Natural killer cell (primary cell): ENCODE data around the gene MRFAP1L1. TPM values are rescaled to one million over a fixed set of nuclear protein-coding genes. Genes with fewer than 3 reads are reported as not detected.
A peak's percentile ranks its signal among the peaks of the same experiment; 100 is the strongest.

Source experiments
- ATAC-seq, 3 donors: fragments of 150-1000 bp in 2 of 3; fragments of 200-7000 bp in 1 of 3; cut with Tn5 transposase; 1 replicate in 1 of 3; 2 replicates in 2 of 3; pipeline ENCODE4 v1.10.0; 2021; ENCODE audit warnings: mild to moderate bottlenecking in 2 of 3, moderate library complexity in 2 of 3
- DNase-seq, 2 donors: peaks; one replicate each; pipeline versions ENCODE4 v3.0.0 to v3.0.0-alpha.2; 2013 to 2021; ENCODE audit warnings: mixed read lengths in 1 of 2
- H3K27ac ChIP-seq: one replicate; pipeline ENCODE4 v1.5.1; 2013; ENCODE audit warnings: mild to moderate bottlenecking, low read length
- H3K27me3 ChIP-seq: one replicate; pipeline ENCODE4 v1.6.1; 2013; ENCODE audit warnings: low read length; ENCODE audit not compliant: control insufficient read depth, insufficient read depth
- H3K36me3 ChIP-seq: one replicate; pipeline ENCODE4 v1.6.1; 2013; ENCODE audit warnings: low read length; ENCODE audit not compliant: control insufficient read depth, insufficient read depth
- H3K4me1 ChIP-seq: one replicate; pipeline ENCODE4 v1.6.1; 2013; ENCODE audit warnings: low read length; ENCODE audit not compliant: control insufficient read depth, insufficient read depth
- H3K4me3 ChIP-seq: one replicate; pipeline ENCODE4 v1.5.1; 2013; ENCODE audit warnings: low read length
- H3K9me3 ChIP-seq: one replicate; pipeline ENCODE4 v1.6.1; 2013; ENCODE audit warnings: low read length; ENCODE audit not compliant: control insufficient read depth, insufficient read depth
- H3K27ac Mint-ChIP-seq, 2 donors: one replicate each; pipeline ENCODE4 v1.8.0; 2022; ENCODE audit warnings: mild to moderate bottlenecking in 2 of 2, mixed read lengths in 2 of 2, moderate library complexity in 1 of 2
- H3K27me3 Mint-ChIP-seq, 2 donors: one replicate each; pipeline ENCODE4 v1.8.0; 2022; ENCODE audit warnings: low read depth in 2 of 2, mixed read lengths in 2 of 2
- H3K36me3 Mint-ChIP-seq: one replicate; pipeline ENCODE4 v1.8.0; 2022; ENCODE audit warnings: mixed read lengths
- H3K4me1 Mint-ChIP-seq, 2 donors: one replicate each; pipeline ENCODE4 v1.8.0; 2022; ENCODE audit warnings: mixed read lengths in 2 of 2
- H3K4me3 Mint-ChIP-seq: one replicate; pipeline ENCODE4 v1.8.0; 2022; ENCODE audit warnings: mild to moderate bottlenecking, moderate library complexity, mixed read lengths
- H3K9me3 Mint-ChIP-seq, 2 donors: one replicate each; pipeline ENCODE4 v1.8.0; 2022; ENCODE audit warnings: mixed read lengths in 2 of 2
- CTCF ChIP-seq: fragments of 200-600 bp; IDR thresholded peaks from one replicate; pipeline ENCODE4 v1.8.0; 2022; ENCODE audit warnings: antibody characterized with exemption
- WGBS: methylation state at CpG from one replicate; pipeline ENCODE4 v1.1.7; 2013; ENCODE audit warnings: missing lambda C conversion rate; ENCODE audit not compliant: insufficient coverage; 5-methylcytosine and 5-hydroxymethylcytosine counted together
- intact Hi-C: fragments of 100-400 bp; cut with micrococcal nuclease; formaldehyde crosslinking; loops from one replicate; pipeline ENCODE4 v1.14.2; 2022
- total RNA-seq, 4 donors: library from RNA; stranded (reverse); fragments of 120-200 nt in 1 of 4; gene quantifications; one replicate each; pipeline versions ENCODE4 v1.2.3 to v1.2.4, GENCODE V29; 2013 to 2022

MRFAP1L1 gene
- total RNA-seq, 3 donors from 2014 or later (not counting 1 experiment from before 2014, with no cell fraction given): 38.4 to 60.9 (median 40.8) TPM

DNA sequence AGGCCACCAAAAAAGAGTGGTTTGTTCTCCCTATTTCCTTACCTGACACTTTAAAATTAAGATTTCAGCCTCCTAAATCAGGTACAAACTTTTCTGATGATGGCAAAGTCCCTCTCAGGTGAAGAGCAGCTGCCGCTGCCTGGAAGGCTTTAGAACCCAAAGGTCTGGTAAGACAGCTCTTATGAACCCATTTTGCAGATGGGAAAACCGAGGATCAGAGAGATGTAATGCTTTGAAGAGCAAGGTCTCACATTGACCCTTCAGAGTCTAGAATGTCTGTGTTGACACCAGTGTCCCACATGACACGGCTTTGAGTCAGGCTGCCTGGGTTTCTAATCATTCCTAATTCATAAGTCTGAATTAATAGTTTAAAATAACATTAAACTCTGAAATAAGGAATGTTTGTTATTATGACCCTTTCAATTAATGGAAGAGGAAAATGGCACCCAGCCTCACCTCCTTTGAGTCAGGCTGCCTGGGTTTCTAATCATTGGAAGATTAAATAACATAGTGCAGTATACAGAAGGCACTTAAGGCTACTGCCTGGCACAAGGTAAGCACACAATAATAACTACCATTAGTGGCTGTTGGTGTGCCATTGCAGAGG lies 44.9 kb upstream of the MRFAP1L1 start:
- H3K9me3 Mint-ChIP-seq: no peaks in the 10 kb centered on the region
- H3K27ac Mint-ChIP-seq: no peak overlapping the region

DNA sequence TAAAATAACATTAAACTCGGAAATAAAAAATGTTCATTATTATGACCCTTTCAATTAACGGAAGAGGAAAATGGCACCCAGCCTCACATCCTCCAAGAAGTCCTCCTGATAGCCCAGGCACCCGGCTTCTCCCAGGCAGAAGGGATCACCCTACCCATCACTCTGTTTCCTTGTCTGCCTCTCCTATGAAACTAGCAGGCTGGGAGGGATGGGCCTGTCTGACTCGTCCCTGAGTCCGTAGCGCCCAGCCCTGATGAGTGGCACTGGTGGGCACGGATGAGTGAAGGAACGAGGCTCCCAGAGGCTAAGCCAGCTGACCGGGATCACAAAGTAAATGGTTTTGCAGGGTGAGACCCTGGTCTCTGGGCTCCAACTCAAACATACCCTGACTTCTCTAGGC lies 44.2 kb upstream of the MRFAP1L1 start:
- H3K4me1 ChIP-seq: peaks cover 11% of the 10 kb centered on the region
- WGBS: 82% methylated on average over 9 of the region's 9 CpGs
- no peak overlapping the region for H3K27ac ChIP-seq
- Mint-ChIP-seq H3K4me1 (peaks cover 9 to 11% of the 10 kb centered on the region in 2 donors), H3K4me3 (no peak overlapping the region), H3K36me3 (no peaks in the 10 kb centered on the region), H3K9me3 (no peaks in the 10 kb centered on the region), H3K27me3 (no peaks in the 10 kb centered on the region), H3K27ac (no peak overlapping the region)
- no peak for ATAC-seq
- no peak overlapping the region for H3K4me3 ChIP-seq
- no peaks in the 10 kb centered on the region for H3K9me3 ChIP-seq
- no peaks in the 10 kb centered on the region for H3K36me3 ChIP-seq
- no peak for DNase-seq
- intact Hi-C loops: no loop called here
- TF ChIP-seq CTCF: no peak
- H3K27me3 ChIP-seq: no peaks in the 10 kb centered on the region

More for the DNA sequence above, 44.9 kb upstream of the MRFAP1L1 start:
- H3K9me3 ChIP-seq: no peaks in the 10 kb centered on the region
- no peak overlapping the region for H3K27ac ChIP-seq
- intact Hi-C loops: no loop called here
- TF ChIP-seq CTCF: no peak
- no peaks in the 10 kb centered on the region for H3K36me3 Mint-ChIP-seq
- H3K4me1 ChIP-seq: peaks cover 11% of the 10 kb centered on the region
- DNase-seq (no peak), ATAC-seq (no peak)
- H3K4me3 Mint-ChIP-seq: no peak overlapping the region
- H3K27me3 ChIP-seq: no peaks in the 10 kb centered on the region
- H3K27me3 Mint-ChIP-seq: no peaks in the 10 kb centered on the region
- H3K4me1 Mint-ChIP-seq: peaks cover 9 to 11% of the 10 kb centered on the region in 2 donors
- no peaks in the 10 kb centered on the region for H3K36me3 ChIP-seq
- 86% methylated on average over 3 of the region's 3 CpGs for WGBS
- no peak overlapping the region for H3K4me3 ChIP-seq

GRCh38 chr4:6753103-6753560 lies 43.5 kb upstream of the MRFAP1L1 start:
- H3K27me3 ChIP-seq: no peaks in the 10 kb centered on the region
- Mint-ChIP-seq H3K27ac (no peak overlapping the region), H3K9me3 (no peaks in the 10 kb centered on the region), H3K36me3 (no peaks in the 10 kb centered on the region), H3K4me3 (no peak overlapping the region), H3K4me1 (peaks cover 9 to 11% of the 10 kb centered on the region in 2 donors), H3K27me3 (no peaks in the 10 kb centered on the region)
- no peak overlapping the region for H3K4me3 ChIP-seq
- ATAC-seq (no peak), DNase-seq (no peak)
- no peaks in the 10 kb centered on the region for H3K36me3 ChIP-seq
- 93% methylated on average over 18 of the region's 18 CpGs for WGBS
- peaks cover 11% of the 10 kb centered on the region for H3K4me1 ChIP-seq
- H3K9me3 ChIP-seq: no peaks in the 10 kb centered on the region
- intact Hi-C loops: no loop called here
- H3K27ac ChIP-seq: no peak overlapping the region
- TF ChIP-seq CTCF: no peak

GRCh38 chr4:6752486-6752829 lies 42.8 kb upstream of the MRFAP1L1 start:
- H3K4me1 ChIP-seq: peaks cover 11% of the 10 kb centered on the region
- TF ChIP-seq CTCF: no peak
- Mint-ChIP-seq H3K36me3 (no peaks in the 10 kb centered on the region), H3K4me3 (no peak overlapping the region), H3K9me3 (no peaks in the 10 kb centered on the region), H3K27me3 (no peaks in the 10 kb centered on the region), H3K27ac (peak overlapping the region in 1 of 2 donors; percentile 89), H3K4me1 (peaks cover 9 to 11% of the 10 kb centered on the region in 2 donors)
- intact Hi-C loops: no loop called here
- no peak for DNase-seq
- H3K27ac ChIP-seq: no peak overlapping the region
- no peaks in the 10 kb centered on the region for H3K9me3 ChIP-seq
- H3K36me3 ChIP-seq: no peaks in the 10 kb centered on the region
- no peaks in the 10 kb centered on the region for H3K27me3 ChIP-seq
- no peak for ATAC-seq
- 81% methylated on average over 6 of the region's 6 CpGs for WGBS
- no peak overlapping the region for H3K4me3 ChIP-seq
